GM18505 (cell line): Measurements from ENCODE around the gene THNSL1.
A peak's percentile ranks its signal among the peaks of the same experiment; 100 is the strongest.

Experiments
- ATAC-seq: cut with Tn5 transposase; IDR thresholded peaks from one replicate; pipeline ENCODE4 v1.9.1; 2021; ENCODE audit not compliant: unreplicated experiment
- POLR2A ChIP-seq: IDR thresholded peaks from 4 replicates; pipeline ENCODE4 v1.6.1; 2011; ENCODE audit warnings: borderline replicate concordance; ENCODE audit not compliant: insufficient read depth, insufficient read length; ENCODE audit errors: extremely low read depth

THNSL1 gene

DNA sequence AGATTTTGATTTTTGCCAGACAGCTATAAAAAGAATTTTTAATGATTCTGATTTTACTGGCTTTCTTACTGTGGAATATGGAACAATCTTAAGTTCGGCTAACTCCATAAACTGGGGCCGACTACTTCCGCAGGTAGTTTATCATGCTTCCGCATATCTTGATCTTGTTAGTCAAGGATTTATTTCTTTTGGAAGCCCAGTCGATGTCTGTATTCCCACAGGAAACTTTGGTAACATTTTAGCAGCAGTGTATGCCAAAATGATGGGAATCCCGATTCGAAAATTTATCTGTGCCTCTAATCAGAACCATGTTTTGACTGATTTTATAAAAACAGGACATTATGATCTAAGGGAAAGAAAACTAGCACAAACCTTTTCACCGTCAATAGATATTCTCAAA lies 8.1 kb downstream of the THNSL1 start:
- TF ChIP-seq POLR2A: no peak
- no peak for ATAC-seq

DNA sequence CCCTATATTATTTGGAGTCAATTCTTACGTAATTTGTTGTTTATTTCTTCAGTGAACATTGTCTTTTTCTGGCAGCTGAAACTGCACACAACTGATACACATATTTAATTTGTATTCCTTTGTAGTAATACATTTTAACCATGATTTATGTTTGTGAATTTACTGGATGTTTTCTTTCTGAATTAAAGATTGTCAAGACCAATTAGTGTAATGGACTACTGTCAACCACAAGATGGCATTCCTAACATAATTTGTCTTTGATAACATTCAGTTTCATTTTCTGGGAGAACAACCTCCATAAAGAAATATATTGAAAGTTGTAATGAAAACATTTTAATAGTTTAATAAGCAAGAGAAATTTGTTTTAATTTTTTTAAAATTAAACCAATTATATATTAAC lies 10.1 kb downstream of the THNSL1 start:
- TF ChIP-seq POLR2A: no peak
- ATAC-seq: no peak

DNA sequence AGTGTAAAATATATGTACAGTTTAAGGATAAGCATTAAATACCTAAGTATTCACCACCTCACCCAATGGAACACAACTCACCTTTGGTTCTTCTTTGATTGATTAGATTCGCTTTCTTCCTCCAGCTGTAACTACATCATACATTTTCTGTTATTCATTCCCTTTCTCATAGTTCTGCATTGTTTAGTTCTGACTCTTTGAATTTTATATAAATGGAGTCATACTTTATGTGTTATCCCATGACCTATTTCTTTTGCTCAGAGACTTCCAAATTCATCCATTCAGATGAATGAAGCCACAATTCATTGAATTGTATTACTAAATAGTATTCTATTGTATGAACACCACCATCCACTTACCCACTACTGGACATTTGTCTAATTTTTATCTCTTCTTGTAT lies 12.3 kb downstream of the THNSL1 start:
- ATAC-seq: no peak
- TF ChIP-seq POLR2A: no peak

DNA sequence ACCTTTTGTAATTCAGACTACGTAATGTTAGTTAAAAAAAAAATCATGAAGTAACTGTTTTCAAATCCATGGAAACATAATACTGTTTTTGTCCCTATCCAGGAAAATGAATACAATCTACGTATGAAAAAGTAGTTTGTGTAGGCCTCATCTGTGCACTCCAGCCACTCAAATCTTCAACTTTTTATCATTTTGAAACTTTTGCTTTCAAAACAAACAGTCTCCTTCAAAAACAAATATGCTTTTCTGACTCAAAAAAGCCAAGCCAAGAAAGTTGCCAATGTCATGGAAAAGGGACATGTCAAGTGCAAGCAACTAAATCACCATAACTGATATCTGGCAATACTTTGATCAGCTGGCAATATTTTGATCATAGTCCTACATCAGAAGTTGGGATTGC lies 13.1 kb downstream of the THNSL1 start:
- no peak for TF ChIP-seq POLR2A
- ATAC-seq: no peak

DNA sequence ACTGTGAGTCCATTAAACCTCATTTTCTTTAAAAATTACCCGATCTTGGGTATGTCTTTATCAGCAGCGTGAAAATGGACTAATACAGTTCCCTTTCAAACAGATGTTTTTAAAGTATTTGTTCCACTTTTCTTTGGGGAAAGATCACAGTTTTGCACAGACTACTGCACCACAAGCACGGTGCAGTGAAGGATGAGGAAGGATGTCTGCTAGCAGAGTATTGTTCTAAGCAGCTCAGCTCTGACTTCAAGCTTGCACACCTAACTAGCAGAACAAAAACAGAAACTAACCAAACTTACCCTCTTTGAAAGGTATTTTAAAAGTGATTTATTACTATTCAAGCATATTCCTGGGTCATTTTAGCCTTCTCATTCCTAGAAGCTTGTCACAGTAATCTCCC lies 20.0 kb downstream of the THNSL1 start:
- TF ChIP-seq POLR2A: no peak
- ATAC-seq: peak; percentile 86

DNA sequence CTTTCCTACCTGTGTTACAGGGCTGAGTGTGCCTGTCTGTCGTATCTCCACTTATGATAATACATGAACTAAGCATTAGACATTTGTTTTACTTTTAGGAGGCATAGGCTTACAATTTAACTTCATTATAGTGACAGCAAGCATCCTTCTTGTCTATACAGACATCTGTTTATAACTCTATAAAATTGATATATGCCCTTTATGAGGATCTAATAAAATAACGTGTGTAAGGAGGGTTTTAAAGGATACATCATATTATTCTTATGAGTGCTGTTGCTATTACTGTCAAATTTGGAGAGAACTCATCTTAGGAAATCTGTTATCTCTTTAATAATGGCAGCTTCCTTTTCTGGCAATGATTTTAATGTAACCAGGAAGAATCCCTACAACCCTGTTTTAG lies 21.9 kb downstream of the THNSL1 start:
- no peak for TF ChIP-seq POLR2A
- ATAC-seq: no peak

DNA sequence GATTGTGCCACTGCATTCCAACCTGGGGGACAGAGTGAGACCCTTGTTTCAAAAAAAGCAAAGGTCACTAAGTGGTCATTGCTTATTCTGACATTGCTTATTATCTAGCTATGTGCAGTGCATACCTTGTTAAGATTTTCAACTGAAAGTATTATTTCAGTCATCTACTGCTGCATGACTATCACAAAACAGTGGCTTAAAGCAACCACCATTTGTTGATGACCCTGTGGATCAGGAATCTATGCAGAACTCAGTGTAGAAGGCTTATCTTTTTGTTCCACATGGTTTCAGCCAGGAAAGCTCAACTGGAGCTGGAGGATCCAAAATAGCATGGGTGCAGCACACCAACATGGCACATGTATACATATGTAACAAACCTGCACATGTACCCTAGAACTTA lies 23.1 kb downstream of the THNSL1 start:
- no peak for TF ChIP-seq POLR2A
- no peak for ATAC-seq

DNA sequence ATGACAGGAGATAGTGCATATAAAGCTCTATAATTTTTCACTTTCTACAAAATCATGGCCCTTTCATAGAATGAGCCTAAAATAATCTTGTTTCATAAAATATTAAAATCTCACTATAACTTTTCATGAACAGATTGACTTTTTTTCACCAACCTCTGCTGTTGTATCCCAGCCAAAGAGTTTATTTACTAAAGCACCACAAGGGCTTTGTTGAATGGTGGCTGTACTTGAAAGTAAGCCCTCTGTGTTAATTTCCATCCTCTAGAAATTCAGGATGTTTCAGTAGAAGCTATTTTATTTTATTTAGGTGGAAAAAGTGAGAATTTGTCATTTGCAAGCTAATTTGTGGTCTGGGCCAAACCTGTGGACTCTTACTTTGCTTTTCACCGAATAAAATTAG lies 30.2 kb downstream of the THNSL1 start:
- no peak for TF ChIP-seq POLR2A
- ATAC-seq: no peak

DNA sequence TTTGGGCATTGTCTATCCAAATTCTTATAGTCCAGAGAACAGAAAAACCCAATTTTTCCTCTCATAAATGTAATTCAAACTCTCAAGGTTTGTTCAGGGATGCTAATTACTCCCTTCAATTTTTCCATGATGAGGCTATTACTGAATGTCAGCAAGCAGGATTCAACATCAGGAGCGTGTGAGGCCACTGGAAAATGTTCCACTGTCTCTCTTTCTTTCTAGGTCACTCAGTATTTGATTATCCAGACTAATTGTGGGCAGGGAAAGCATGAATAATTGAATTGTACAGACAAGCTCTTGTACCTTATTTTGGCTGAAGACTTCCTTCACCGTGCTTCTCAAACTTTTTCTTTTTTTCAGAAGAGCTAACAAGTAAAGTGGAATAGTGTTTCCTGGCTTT lies 30.7 kb downstream of the THNSL1 start:
- TF ChIP-seq POLR2A: no peak
- ATAC-seq: no peak

DNA sequence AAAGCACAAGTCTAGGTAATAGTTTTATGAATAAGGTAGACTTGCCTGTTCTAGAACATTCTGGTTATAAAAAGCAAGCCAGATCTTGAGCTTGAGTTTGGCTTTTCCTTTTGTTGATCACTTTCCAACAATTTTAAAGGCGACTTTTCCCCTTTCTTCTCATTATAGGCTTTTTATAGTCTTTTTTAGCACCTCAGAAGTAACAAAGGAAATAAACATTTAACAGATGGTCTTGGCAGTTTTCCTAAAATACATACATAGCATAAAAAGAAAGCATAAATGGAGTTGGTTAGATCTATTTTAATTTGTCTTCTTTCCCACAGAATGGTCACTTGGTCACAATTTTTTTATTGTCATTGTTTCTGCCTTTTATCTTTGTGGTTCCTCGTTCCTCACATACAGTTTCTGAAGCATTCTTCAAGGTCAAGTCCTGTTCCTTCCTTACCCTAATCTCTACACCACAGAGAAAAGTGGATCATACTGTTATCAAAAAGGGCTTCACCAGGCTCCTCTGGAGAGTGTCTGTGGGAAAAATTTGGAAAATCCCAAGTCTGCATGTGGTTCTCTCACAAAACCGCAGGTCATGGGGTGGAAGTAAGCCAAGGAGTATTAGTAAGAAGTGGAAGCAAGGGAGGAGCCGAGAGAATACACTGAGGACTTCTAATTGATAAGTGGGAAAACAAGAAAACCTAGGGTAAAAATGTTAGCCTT lies 31.3 kb downstream of the THNSL1 start:
- TF ChIP-seq POLR2A: no peak
- no peak for ATAC-seq

DNA sequence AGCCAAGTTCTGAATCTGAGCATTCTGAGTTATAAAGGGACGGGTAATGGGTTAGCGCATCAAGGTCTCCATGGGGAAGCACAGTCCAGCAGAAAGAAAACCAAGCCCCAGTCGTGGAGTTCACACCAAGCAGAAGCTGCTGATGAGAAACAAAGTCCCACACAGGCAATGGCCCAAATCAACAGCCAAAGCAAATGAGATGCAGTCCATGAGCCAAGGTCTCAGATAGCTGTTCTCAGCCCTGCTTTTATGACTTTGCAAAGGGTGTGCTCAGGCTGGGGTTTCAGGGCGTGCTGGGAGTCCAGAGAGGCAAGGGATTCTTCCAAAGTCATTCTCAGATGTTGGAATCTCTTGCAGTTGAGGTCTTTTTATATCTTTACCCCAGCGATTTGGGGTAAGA lies 32.0 kb downstream of the THNSL1 start:
- TF ChIP-seq POLR2A: no peak
- ATAC-seq: no peak

DNA sequence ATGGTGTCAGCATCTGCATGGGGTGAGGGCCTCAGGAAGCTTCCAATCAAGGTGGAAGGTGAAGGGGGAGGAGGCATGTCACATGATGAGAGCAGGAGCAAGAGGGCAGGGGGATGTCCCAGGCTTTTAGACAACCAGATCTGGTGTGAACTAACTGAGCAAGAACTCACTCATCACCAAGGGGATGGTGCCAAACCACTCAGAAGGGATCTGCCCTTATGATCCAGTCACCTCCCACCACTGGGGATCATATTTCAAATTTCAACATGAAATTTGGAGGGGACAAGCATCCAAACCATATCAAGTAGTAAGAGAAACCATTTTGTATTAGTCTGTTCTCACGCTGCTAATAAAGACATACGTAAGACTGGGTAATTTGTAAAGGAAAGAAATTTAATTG lies 33.6 kb downstream of the THNSL1 start:
- no peak for TF ChIP-seq POLR2A
- no peak for ATAC-seq

DNA sequence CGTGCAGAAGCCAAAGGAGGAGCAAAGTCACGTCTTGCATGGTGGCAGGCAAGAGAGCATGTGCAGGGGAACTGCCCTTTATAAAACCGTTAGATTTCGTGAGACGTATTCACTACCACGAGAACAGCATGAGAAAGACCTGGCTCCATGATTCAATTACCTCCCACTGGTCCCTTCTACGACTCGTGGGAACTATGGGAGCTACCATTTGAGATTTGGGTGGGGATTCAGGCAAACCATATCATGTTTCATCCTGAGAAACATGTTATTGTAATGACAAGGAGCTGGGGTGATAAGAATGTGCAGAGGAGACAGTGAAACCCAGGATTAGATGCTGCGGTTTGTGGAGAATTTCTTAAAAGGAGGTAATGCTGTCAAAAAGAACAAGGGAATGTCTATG lies 34.0 kb downstream of the THNSL1 start:
- TF ChIP-seq POLR2A: no peak
- no peak for ATAC-seq

DNA sequence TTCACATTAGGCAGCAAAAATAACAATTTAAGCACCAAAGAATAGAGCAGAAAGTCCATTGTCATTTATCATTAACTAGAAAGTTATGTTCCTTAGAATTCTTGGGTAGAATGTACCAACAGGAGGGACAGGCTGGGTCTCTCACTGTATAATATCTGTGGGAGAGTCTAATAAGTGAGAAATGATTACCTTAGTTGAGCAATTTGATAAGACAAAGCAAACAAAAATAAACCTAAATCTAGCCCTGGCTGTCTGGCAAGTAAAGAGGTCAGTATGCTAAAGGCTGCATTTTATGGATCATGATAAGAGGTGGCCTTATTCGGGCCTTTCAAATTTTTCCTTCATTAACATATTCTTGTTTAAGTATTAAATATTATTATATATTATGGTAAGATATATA lies 35.6 kb downstream of the THNSL1 start:
- no peak for ATAC-seq

DNA sequence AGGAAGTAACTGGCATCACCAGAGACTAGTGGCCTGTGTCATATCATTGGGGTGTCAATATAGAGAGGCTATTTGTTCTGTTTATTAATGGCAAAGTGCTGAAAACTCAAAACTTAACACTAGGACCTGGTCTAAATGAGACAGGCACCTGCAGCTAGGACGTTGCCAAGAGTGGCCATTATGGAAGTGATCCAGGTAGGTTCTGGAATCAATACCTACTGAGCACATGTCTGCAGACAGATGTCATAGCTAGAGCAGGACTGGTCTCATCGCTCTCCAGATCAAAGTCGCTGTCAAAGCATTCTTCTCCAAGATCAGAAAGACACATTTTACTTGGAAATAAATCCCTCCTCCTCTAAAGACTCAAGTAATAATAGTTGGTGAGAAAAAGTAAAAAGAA lies 40.3 kb downstream of the THNSL1 start:
- no peak for ATAC-seq
- no peak for TF ChIP-seq POLR2A

More for the DNA sequence above, 35.6 kb downstream of the THNSL1 start:
- TF ChIP-seq POLR2A: no peak
